ENCODE results near the gene TGFB1.

Gene TGFB1

GRCh38 chr19:41319500-41320184 is 34.1 kb downstream of the TGFB1 start:
- DNase-seq: no peak

- no peak for DNase-seq
Observed at GRCh38 chr19:41318696-41319499, 34.8 kb downstream of the TGFB1 start.

- DNase-seq: no peak
Observed at GRCh38 chr19:41316306-41316920, 37.3 kb downstream of the TGFB1 start.

- no peak for DNase-seq
Observed at GRCh38 chr19:41311613-41312012, 42.1 kb downstream of the TGFB1 start.

- DNase-seq: no peak
Observed at GRCh38 chr19:41311072-41311471, 42.6 kb downstream of the TGFB1 start.

- peak; percentile 89 for DNase-seq
Observed at GRCh38 chr19:41310033-41310831, 43.5 kb downstream of the TGFB1 start, which contains the start of gene CCDC97. Gene CCDC97 (plus strand): TSS chr19:41310172. CDS start chr19:41310311, 139 bp downstream.

- DNase-seq: no peak
Observed at GRCh38 chr19:41309180-41310032, 44.3 kb downstream of the TGFB1 start.

GRCh38 chr19:41308450-41309179 is 45.1 kb downstream of the TGFB1 start:
- peak; percentile 75 for DNase-seq

GRCh38 chr19:41307954-41308449 is 45.7 kb downstream of the TGFB1 start:
- DNase-seq: no peak

GRCh38 chr19:41307090-41307875 is 46.4 kb downstream of the TGFB1 start:
- no peak for DNase-seq

GRCh38 chr19:41305927-41306793 is 47.6 kb downstream of the TGFB1 start:
- no peak for DNase-seq

- no peak for DNase-seq
Observed at GRCh38 chr19:41304706-41305483, 48.8 kb downstream of the TGFB1 start.

- DNase-seq: no peak
Observed at GRCh38 chr19:41303954-41304353, 49.8 kb downstream of the TGFB1 start.

GRCh38 chr19:41302624-41303351 is 50.9 kb downstream of the TGFB1 start:
- DNase-seq: no peak

GRCh38 chr19:41300555-41300954 is 53.2 kb downstream of the TGFB1 start:
- DNase-seq: no peak

- DNase-seq: no peak
Observed at GRCh38 chr19:41299755-41300089, 54.0 kb downstream of the TGFB1 start.

GRCh38 chr19:41299046-41299754 is 54.5 kb downstream of the TGFB1 start:
- DNase-seq: no peak
